ENCODE data around the gene MAST3. TPM values are rescaled to one million over a fixed set of nuclear protein-coding genes. Genes with fewer than 3 reads are reported as not detected.

Gene MAST3
- total and polyA plus RNA-seq, 2 of the 8 experiments (the other 6 are each of a cell fraction or from before 2014, with no cell fraction given) = 3.4 to 9.0 TPM

DNA sequence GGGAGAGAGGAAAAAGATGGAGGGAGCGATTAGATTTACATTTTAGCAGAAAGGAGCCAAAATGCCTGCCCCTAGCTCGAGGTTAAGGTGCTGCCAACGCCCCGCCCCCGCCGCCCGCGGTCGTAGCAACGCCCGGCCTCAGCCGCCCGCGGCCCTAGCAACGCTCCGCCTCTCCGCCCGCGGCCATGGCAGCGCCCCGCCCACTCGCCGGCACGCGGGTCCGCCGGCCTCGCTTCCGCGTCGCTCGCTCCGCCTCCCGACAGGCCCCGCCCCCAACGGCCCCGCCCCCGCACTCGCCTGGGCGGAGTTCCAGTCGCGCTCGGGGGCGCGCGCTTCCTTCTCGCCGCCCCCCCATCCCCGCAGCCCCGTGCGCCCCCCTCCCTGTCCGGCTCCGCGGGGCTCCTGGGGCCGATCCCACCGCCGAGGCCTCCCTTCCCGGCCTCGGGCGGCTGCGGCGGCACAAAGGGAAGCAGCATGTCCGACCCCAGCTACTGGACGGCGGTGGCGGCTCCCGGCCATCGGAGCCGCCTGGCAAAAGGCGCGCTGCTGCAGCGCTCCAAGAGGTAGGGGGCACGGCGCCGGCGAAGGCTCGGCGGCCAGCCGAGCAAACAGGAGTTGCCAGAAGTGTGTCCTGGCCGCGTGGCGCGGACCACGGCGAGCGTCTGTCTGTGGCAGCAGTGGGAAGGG lies 20.3 kb downstream of the MAST3 start (continued):
- TF ChIP-seq, protein P1, sequence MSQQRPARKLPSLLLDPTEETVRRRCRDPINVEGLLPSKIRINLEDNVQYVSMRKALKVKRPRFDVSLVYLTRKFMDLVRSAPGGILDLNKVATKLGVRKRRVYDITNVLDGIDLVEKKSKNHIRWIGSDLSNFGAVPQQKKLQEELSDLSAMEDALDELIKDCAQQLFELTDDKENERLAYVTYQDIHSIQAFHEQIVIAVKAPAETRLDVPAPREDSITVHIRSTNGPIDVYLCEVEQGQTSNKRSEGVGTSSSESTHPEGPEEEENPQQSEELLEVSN (IDR thresholded peaks at IDR 0.05) = peak; percentile 79
- TF ChIP-seq KDM4A (IDR thresholded peaks at IDR 0.05; ENCODE audit: low read depth, low read length, severe bottlenecking) (no peak), YY1 (IDR thresholded peaks at IDR 0.05; ENCODE audit: low read depth, low read length) (peak; percentile 55; the same call in 1 of the 2 replicates)
- TF ChIP-seq, protein P2, sequence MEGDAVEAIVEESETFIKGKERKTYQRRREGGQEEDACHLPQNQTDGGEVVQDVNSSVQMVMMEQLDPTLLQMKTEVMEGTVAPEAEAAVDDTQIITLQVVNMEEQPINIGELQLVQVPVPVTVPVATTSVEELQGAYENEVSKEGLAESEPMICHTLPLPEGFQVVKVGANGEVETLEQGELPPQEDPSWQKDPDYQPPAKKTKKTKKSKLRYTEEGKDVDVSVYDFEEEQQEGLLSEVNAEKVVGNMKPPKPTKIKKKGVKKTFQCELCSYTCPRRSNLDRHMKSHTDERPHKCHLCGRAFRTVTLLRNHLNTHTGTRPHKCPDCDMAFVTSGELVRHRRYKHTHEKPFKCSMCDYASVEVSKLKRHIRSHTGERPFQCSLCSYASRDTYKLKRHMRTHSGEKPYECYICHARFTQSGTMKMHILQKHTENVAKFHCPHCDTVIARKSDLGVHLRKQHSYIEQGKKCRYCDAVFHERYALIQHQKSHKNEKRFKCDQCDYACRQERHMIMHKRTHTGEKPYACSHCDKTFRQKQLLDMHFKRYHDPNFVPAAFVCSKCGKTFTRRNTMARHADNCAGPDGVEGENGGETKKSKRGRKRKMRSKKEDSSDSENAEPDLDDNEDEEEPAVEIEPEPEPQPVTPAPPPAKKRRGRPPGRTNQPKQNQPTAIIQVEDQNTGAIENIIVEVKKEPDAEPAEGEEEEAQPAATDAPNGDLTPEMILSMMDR (IDR thresholded peaks at IDR 0.05; ENCODE audit: control extremely low read depth in 1 of 3, insufficient read depth in 1 of 3, low read depth in 1 of 3, low read length in 3 of 3) = no peak

Data from H1 (cell line).